GM12873 (cell line): Measurements from ENCODE around the gene OR7C1.

Experiments used
- CTCF ChIP-seq: IDR thresholded peaks from 2 replicates; pipeline ENCODE4 v1.5.1; 2012; ENCODE audit warnings: low read depth, mild to moderate bottlenecking, moderate library complexity, low read length, control low read depth; ENCODE audit not compliant: insufficient read depth; ENCODE audit errors: missing control alignments

The OR7C1 gene

GRCh38 chr19:14809272-14810057 is 25.5 kb downstream of the OR7C1 start:
- no peak for TF ChIP-seq CTCF

GRCh38 chr19:14804765-14805164 is 30.2 kb downstream of the OR7C1 start:
- no peak for TF ChIP-seq CTCF

GRCh38 chr19:14798760-14799159 is 36.2 kb downstream of the OR7C1 start:
- no peak for TF ChIP-seq CTCF

GRCh38 chr19:14796021-14796420 is 39.0 kb downstream of the OR7C1 start:
- no peak for TF ChIP-seq CTCF

GRCh38 chr19:14795078-14795721 is 39.8 kb downstream of the OR7C1 start:
- TF ChIP-seq CTCF, result no peak

GRCh38 chr19:14786421-14786851 is 48.5 kb downstream of the OR7C1 start:
- peak; percentile 94 for TF ChIP-seq CTCF

GRCh38 chr19:14782626-14783409 is 52.2 kb downstream of the OR7C1 start:
- TF ChIP-seq CTCF, result no peak
